ENCODE measurements around the gene UBAP1. TPM values are rescaled to one million over a fixed set of nuclear protein-coding genes. Genes with fewer than 3 reads are reported as not detected.

Gene UBAP1
- total RNA-seq, 1 experiment from 2014 or later, result 35.9 TPM

GRCh38 chr9:34171753-34172535 lies 6.9 kb upstream of the UBAP1 start:
- H3K9me3 ChIP-seq (ENCODE audit: low read depth, low read length, poor library complexity, severe bottlenecking), result no peaks in the 10 kb centered on the region
- ChIA-PET CTCF (no interaction called here), POLR2A (ENCODE audit: low non-redundant PET) (no interaction called here)
- no peaks in the 10 kb centered on the region for H3K4me1 ChIP-seq (ENCODE audit: insufficient read depth, low read length, poor library complexity, severe bottlenecking)
- H3K4me3 ChIP-seq (ENCODE audit: low read depth, low read length, poor library complexity, severe bottlenecking), result no peak overlapping the region
- no TSS peak for BruUV-seq (replicated peaks)
- H3K27me3 ChIP-seq (replicated peaks; ENCODE audit: insufficient read depth, low read depth, low read length, poor library complexity), result no peaks in the 10 kb centered on the region
- no peaks in the 10 kb centered on the region for H3K36me3 ChIP-seq (ENCODE audit: insufficient read depth, low read length, poor library complexity, severe bottlenecking)
- no peak for DNase-seq (ENCODE audit: low spot score)
- intact Hi-C loops (cut with micrococcal nuclease; ENCODE audit: unreplicated experiment), result no loop called here
- TF ChIP-seq EZH2 (IDR thresholded peaks at IDR 0.05; ENCODE audit: borderline replicate concordance, low read depth, low read length, poor library complexity, severe bottlenecking), result no peak
- TF ChIP-seq CTCF (conservative IDR thresholded peaks at IDR 0.05; ENCODE audit: low read depth, low read length), result no peak
- H3K27ac ChIP-seq (ENCODE audit: low read depth, low read length, poor library complexity, severe bottlenecking), result no peak overlapping the region

DNA sequence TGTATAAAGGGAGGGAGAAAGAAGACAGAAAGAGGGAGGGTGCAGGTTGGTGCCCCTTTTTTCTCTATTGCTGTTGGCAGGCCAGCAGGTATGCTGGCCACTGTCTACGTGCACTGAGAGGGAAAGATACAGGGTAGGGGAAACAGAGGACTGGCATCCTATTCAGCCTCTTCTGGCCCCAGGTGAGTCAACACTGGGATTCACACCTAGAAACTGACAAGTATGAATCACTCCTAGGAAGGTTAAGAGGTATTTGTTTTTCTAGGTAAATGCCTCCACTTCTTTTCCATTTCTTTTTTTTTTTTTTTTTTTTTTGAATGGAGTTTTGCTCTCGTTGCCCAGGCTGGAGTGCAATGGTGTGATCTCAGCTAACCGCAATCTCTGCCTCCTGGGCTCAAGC lies 2.8 kb upstream of the UBAP1 start:
- TF ChIP-seq EZH2 (IDR thresholded peaks at IDR 0.05; ENCODE audit: borderline replicate concordance, low read depth, low read length, poor library complexity, severe bottlenecking) (no peak), CTCF (conservative IDR thresholded peaks at IDR 0.05; ENCODE audit: low read depth, low read length) (no peak)
- no peak overlapping the region for H3K4me3 ChIP-seq (ENCODE audit: low read depth, low read length, poor library complexity, severe bottlenecking)
- no peak overlapping the region for H3K27ac ChIP-seq (ENCODE audit: low read depth, low read length, poor library complexity, severe bottlenecking)
- no peak for DNase-seq (ENCODE audit: low spot score)
- ChIA-PET POLR2A (ENCODE audit: low non-redundant PET) (no interaction called here), CTCF (no interaction called here)
- intact Hi-C loops (cut with micrococcal nuclease; ENCODE audit: unreplicated experiment), result no loop called here
- no TSS peak for BruUV-seq (replicated peaks)
- no peaks in the 10 kb centered on the region for H3K36me3 ChIP-seq (ENCODE audit: insufficient read depth, low read length, poor library complexity, severe bottlenecking)
- H3K4me1 ChIP-seq (ENCODE audit: insufficient read depth, low read length, poor library complexity, severe bottlenecking), result peaks cover 4% of the 10 kb centered on the region
- no peaks in the 10 kb centered on the region for H3K27me3 ChIP-seq (replicated peaks; ENCODE audit: insufficient read depth, low read depth, low read length, poor library complexity)
- no peaks in the 10 kb centered on the region for H3K9me3 ChIP-seq (ENCODE audit: low read depth, low read length, poor library complexity, severe bottlenecking)

DNA sequence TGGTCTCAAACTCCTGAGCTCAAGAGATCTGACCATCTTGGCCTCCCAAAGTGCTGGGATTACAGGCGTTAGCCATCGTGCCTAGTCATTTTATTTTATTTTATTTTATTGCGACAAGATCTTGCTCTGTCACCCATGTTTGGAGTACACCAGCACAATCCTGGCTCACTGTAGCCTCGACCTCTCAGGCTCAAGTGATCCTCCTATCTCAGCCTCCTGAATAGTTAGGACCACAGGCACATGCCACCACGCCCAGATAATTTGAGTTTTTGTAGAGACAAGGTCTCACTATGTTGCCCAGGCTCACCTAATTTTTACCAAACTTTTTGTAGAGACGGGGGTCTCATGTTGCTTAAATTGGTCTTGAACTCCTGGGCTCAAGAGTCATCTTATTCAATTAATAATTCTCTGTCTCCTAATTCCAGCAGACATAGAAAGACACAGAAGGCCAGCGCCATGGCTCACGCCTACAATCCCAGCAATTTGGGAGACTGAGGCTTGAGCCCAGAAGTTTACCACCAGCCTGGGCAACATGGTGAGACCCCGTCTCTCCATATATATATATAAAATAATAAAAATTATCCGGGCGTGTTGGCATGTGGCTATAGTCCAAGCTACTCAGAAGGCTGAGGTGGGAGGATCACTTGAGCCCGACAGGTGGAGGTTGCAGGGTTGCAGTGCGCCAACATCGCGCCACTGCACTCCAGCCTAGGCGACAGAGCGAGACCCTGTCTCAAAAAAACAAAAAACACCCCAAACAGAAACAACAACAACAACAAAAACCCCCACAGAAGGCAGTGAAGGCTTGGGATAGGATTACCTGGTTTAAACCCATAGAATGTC lies 1.0 kb upstream of the UBAP1 start:
- H3K36me3 ChIP-seq (ENCODE audit: insufficient read depth, low read length, poor library complexity, severe bottlenecking), result no peaks in the 10 kb centered on the region
- POLR2A ChIA-PET (ENCODE audit: low non-redundant PET), result no interaction called here
- intact Hi-C loops (cut with micrococcal nuclease; ENCODE audit: unreplicated experiment), result no loop called here
- H3K4me1 ChIP-seq (ENCODE audit: insufficient read depth, low read length, poor library complexity, severe bottlenecking), result peaks cover 4% of the 10 kb centered on the region
- CTCF ChIA-PET, result no interaction called here
- TF ChIP-seq CTCF (conservative IDR thresholded peaks at IDR 0.05; ENCODE audit: low read depth, low read length), result no peak
- no peak for TF ChIP-seq EZH2 (IDR thresholded peaks at IDR 0.05; ENCODE audit: borderline replicate concordance, low read depth, low read length, poor library complexity, severe bottlenecking)
- no peak for DNase-seq (ENCODE audit: low spot score)
- no peaks in the 10 kb centered on the region for H3K9me3 ChIP-seq (ENCODE audit: low read depth, low read length, poor library complexity, severe bottlenecking)
- H3K4me3 ChIP-seq (ENCODE audit: low read depth, low read length, poor library complexity, severe bottlenecking), result peak overlapping the region; percentile 78
- BruUV-seq (replicated peaks), result no TSS peak
- peak overlapping the region; percentile 93 for H3K27ac ChIP-seq (ENCODE audit: low read depth, low read length, poor library complexity, severe bottlenecking)
- no peaks in the 10 kb centered on the region for H3K27me3 ChIP-seq (replicated peaks; ENCODE audit: insufficient read depth, low read depth, low read length, poor library complexity)

All from A673 (cell line).